Omental fat pad (tissue), 4 donors: Measurements from ENCODE around the gene FAM98A. TPM values are rescaled to one million over a fixed set of nuclear protein-coding genes. Genes with fewer than 3 reads are reported as not detected.

Experiments
- ATAC-seq: fragments of 150-250 bp; one replicate; pipeline ENCODE4 v1.9.1; 2016; ENCODE audit warnings: mild to moderate bottlenecking, moderate library complexity; ENCODE audit not compliant: low FRiP score
- DNase-seq: peaks from one replicate; pipeline ENCODE4 v3.0.0-alpha.2; 2019; ENCODE audit warnings: low spot score
- total RNA-seq, 4 donors: library from RNA; depleted of rRNA; stranded (reverse); fragments of >200 nt; gene quantifications; one replicate each; pipeline ENCODE4 v1.1.0, GENCODE V29; 2016
- TF ChIP-seq, protein P1 (sequence below), 3 donors: fragments of 450-650 bp; IDR thresholded peaks; one replicate each; pipeline ENCODE4 v1.5.1; 2016 to 2017; ENCODE audit warnings: antibody characterized with exemption in 3 of 3, mild to moderate bottlenecking in 3 of 3, moderate library complexity in 2 of 3

FAM98A gene
- total RNA-seq, 4 donors from 2014 or later = 22.9 to 65.5 (median 60.3) TPM

DNA sequence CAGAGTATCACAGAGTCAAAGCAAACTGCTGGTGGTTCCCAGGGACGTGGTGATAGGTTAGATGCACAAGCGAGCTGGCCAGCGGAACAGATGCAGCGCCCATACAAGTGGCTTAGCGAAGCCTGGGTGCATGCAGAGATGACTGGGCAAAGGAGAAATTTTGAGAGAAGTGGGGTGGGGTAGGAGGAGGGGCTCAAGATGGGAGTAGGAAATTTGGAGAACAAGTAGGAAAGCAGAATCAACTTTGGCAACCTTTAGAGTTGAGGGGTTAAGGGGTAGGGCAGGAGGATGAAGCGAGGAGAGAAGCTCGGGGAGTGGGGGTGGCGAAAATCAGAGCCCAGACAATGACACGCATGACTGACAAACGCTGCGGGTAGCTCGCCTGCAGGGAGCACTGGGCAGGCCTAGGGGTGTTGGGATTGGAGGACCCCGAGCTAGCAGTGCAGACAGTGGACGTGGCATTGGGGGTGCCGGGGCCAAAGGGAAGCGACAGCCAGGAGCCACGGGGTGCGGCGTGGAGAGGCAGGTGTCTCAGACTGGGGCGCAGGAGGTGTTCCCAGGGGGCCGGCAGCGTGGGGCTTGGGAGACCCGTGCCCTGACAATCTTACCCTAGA lies 431 bp downstream of the FAM98A start:
- DNase-seq = no peak
- TF ChIP-seq, protein P1, sequence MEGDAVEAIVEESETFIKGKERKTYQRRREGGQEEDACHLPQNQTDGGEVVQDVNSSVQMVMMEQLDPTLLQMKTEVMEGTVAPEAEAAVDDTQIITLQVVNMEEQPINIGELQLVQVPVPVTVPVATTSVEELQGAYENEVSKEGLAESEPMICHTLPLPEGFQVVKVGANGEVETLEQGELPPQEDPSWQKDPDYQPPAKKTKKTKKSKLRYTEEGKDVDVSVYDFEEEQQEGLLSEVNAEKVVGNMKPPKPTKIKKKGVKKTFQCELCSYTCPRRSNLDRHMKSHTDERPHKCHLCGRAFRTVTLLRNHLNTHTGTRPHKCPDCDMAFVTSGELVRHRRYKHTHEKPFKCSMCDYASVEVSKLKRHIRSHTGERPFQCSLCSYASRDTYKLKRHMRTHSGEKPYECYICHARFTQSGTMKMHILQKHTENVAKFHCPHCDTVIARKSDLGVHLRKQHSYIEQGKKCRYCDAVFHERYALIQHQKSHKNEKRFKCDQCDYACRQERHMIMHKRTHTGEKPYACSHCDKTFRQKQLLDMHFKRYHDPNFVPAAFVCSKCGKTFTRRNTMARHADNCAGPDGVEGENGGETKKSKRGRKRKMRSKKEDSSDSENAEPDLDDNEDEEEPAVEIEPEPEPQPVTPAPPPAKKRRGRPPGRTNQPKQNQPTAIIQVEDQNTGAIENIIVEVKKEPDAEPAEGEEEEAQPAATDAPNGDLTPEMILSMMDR (IDR thresholded peaks at IDR 0.05) = no peak
- ATAC-seq = peak; percentile 46

DNA sequence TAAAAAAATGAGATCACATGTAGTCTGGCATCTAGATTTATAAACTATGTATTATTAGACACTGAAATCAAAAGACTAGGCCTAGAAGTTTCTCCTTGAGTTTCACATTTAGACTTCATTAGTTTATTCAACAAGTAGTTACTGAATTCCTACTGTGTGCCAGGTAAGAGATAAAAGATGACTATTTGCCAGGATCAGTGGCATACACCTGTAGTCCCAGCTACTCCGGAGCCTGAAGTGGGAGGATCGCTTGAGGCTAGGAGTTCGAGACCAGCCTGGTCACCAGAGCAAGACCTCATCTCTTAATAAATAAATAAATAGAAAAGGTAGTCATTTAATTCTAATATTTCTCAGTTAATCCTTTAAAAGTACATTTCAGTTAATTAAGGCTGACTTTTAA lies 2.1 kb downstream of the FAM98A start:
- DNase-seq (no peak), ATAC-seq (no peak)
- TF ChIP-seq, protein P1 (IDR thresholded peaks at IDR 0.05) = no peak

DNA sequence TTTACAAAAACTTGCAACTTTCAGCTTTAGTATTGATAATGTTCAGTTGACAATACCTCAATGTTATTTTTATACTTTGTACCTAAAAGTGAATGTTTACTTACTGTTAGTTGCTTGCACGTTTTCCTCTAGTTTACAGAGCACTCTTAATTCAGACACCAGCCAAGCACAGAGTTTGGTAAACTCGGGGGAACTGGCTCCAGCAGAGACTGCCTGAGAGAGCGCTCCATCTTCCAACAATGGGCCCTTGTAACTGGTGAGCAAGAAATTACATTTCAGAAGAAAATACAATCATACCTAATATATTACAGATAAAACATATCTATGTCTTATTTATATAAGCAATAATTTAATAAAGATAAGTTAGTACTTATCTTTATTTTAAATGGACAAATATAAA lies 3.7 kb downstream of the FAM98A start:
- ATAC-seq (no peak), DNase-seq (no peak)
- TF ChIP-seq, protein P1 (IDR thresholded peaks at IDR 0.05) = no peak

DNA sequence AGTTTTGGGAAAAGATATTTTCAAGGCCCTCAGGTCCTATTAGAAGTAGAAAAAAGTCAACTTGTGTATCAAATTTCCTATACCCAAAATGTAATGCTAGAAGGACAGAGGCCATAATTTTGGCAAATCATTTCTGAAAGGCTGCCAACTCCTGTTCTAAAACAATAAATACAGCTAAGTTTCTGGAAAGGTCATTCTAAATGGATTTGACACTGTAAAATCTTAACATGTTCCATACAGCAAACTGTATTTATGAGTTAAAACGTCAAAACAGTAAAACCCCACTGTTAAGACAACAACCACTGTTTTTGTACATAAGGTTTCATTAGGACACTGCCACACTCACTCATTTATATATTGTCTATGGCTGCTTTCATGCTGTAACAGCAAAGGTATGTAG lies 9.7 kb downstream of the FAM98A start:
- TF ChIP-seq, protein P1 (IDR thresholded peaks at IDR 0.05) = no peak
- DNase-seq = no peak
- no peak for ATAC-seq

DNA sequence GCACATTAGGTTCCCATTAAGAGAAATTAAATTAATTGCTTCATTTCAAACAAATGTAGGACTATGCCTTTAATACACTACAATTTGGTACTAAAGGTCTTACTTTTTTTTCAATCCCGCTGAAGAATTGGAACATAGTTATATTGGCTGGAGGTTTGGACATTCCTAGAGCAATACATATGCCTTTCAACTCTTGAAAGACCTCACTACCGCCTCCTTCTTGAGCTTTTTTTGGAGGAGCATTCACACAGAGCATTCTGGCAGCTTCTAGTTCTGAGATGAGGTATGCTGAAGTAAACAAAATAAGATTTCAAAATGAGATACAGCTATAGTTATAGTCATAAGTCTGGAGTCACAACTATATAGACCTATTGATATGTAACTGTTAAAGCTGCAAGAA lies 10.9 kb downstream of the FAM98A start:
- ATAC-seq (no peak), DNase-seq (no peak)
- TF ChIP-seq, protein P1 (IDR thresholded peaks at IDR 0.05) = no peak

DNA sequence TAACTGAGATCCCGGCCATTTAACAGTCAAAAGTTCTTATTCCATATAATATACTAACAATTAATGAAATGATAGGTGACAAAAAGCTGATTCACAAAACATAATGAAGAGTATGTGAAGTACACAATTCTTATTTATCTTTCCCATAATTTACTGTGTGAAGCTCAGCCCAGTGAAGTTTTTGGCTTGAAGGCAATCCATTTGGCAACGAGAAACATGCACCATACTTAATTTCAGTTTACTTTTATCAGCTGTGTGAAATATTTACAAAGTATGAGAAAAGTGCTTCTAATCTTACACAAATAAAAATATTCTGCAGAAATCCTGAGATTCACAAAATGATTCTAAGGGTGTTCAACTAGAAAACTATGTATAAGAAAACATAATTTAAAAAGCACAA lies 12.3 kb downstream of the FAM98A start:
- TF ChIP-seq, protein P1 (IDR thresholded peaks at IDR 0.05) = no peak
- ATAC-seq = no peak
- no peak for DNase-seq

DNA sequence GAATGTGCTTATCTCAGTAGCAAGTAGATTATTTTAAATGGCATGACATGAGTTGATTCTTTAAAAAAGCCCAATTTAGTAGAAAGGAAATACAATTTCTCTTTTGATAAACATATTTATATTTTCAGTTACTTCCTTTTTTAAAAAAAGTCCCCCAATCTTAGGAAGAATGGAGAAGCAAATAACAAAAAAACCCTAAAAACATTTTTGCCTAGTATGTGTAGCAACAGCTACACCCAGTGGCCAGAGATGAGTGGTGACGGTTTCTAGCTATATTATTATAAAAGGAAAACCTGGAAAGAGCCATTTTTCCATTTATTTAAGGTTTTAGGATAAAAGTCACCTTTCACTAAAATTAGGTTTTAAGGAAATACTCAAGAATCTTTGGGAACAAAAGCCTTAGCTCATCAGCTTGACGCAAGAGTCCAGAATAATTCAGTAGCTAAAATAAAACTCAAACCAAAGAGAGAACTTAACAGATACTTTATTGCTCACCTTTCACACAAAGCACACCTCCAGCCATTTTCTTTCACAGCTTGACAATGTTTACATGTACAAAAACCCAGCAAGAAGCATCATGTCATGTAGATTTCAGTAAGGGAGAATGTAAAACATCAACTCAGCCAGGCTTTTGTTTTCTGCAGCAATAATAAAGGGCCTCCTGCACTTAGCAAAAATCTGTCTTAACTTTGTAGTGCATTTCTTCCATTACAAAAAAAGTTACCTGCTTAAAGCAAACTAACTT lies 15.7 kb downstream of the FAM98A start:
- TF ChIP-seq, protein P1 (IDR thresholded peaks at IDR 0.05) = no peak
- ATAC-seq = no peak
- DNase-seq = no peak
